DND-41 (cell line): ENCODE measurements around the gene SEC63.
"Not testable (repeated sequence)": the region's sequence is repeated elsewhere in the genome, so short reads cannot be mapped to it uniquely, and the experiment has no call there.

Experiments
- CTCF ChIP-seq: IDR thresholded peaks from 2 replicates; pipeline ENCODE4 v1.5.1; 2012; ENCODE audit warnings: borderline replicate concordance, low read length, moderate library complexity, mild to moderate bottlenecking; ENCODE audit not compliant: poor library complexity, severe bottlenecking; ENCODE audit errors: extremely low read depth
- EZH2 ChIP-seq: IDR thresholded peaks from 3 replicates; pipeline ENCODE4 v1.6.1; 2012; ENCODE audit warnings: borderline replicate concordance, low read depth, mild to moderate bottlenecking, moderate library complexity, low read length, inconsistent platforms; ENCODE audit not compliant: severe bottlenecking

- TF ChIP-seq CTCF, EZH2: not testable (repeated sequence)
Observed at GRCh38 chr6:108000259-108000658, 42.3 kb upstream of the SEC63 start.
